K562 (cell line): ENCODE measurements around the gene PHLDB1. TPM values are rescaled to one million over a fixed set of nuclear protein-coding genes. Genes with fewer than 3 reads are reported as not detected.

ENCODE experiments used
- MAZ ChIP-seq, 2 experiments: fragments of 450-650 bp in 1 of 2; sonication (generic) in 1 of 2; formaldehyde crosslinking; IDR thresholded peaks in 1 of 2; conservative IDR thresholded peaks in 1 of 2; 2 replicates each; pipeline versions ENCODE4 v1.4.0 to v1.5.0; 2020; ENCODE audit warnings: mild to moderate bottlenecking in 1 of 2, missing genetic modification reagents in 1 of 2
- MYC ChIP-seq, 2 experiments: fragments of 250-450 bp in 1 of 2; sonication (Bioruptor Pico) in 1 of 2; IDR thresholded peaks; 2 replicates each; pipeline versions ENCODE4 v1.5.1 to v1.6.1; 2012 to 2021; ENCODE audit warnings: low read depth in 2 of 2, borderline replicate concordance in 1 of 2, improper control_type of control experiment in 1 of 2, low read length in 1 of 2, mild to moderate bottlenecking in 1 of 2, moderate library complexity in 1 of 2
- POLR2AphosphoS5 ChIP-seq: IDR thresholded peaks from 2 replicates; pipeline ENCODE4 v1.6.1; 2011; ENCODE audit warnings: mild to moderate bottlenecking, low read depth, low read length, moderate library complexity; ENCODE audit not compliant: control insufficient read depth, insufficient read depth
- PYGO2 ChIP-seq: fragments of 450-650 bp; IDR thresholded peaks from 2 replicates; pipeline ENCODE4 v1.6.1; 2016; ENCODE audit warnings: mild to moderate bottlenecking, missing genetic modification characterization, moderate library complexity, missing compliant biosample characterization
- TAF1 ChIP-seq: IDR thresholded peaks from 2 replicates; pipeline ENCODE4 v1.6.1; 2011; ENCODE audit warnings: mild to moderate bottlenecking, low read length, moderate library complexity; ENCODE audit not compliant: insufficient read depth, control insufficient read depth, severe bottlenecking; ENCODE audit errors: extremely low read depth
- ZNF764 ChIP-seq: fragments of 250-450 bp; sonication (Bioruptor Pico); IDR thresholded peaks from 2 replicates; pipeline ENCODE4 v1.4.0; 2020; ENCODE audit warnings: low read depth, mild to moderate bottlenecking, moderate library complexity
- polyA plus RNA-seq, 8 experiments: library from polyadenylated mRNA; depleted of rRNA in 4 of 8; stranded (reverse) in 5 of 8; unstranded in 3 of 8; fragments of >200 nt; fragmentation: Nextera tagmentation in 2 of 8; fragmentation: Illumina TruSeq in 1 of 8; extraction: Ambion mirVana in 2 of 8; extraction: Trizol in 1 of 8; gene quantifications; 2 replicates each; pipeline versions ENCODE4 v1.2.1 to v1.2.3, GENCODE V29; 2011 to 2014; ENCODE audit warnings: inconsistent platforms in 1 of 8, missing spikeins in 1 of 8
- total RNA-seq, 7 experiments: library from RNA; depleted of rRNA in 6 of 7; stranded (reverse); fragments of >200 nt in 6 of 7; fragmentation: Illumina TruSeq in 2 of 7; extraction: Trizol in 2 of 7; gene quantifications; 2 replicates each; pipeline versions ENCODE4 v1.2.1 to v1.2.3, GENCODE V29; 2011 to 2021; ENCODE audit warnings: low replicate concordance in 1 of 7
- TF ChIP-seq, protein P1 (sequence below), 2 experiments: fragments of 450-650 bp; IDR thresholded peaks; 2 replicates each; pipeline ENCODE4 v1.6.1; 2016; ENCODE audit warnings: mild to moderate bottlenecking in 2 of 2, borderline replicate concordance in 1 of 2, low read depth in 1 of 2, moderate library complexity in 1 of 2
- TF ChIP-seq, protein P2 (sequence below): fragments of 250-450 bp; sonication (Bioruptor Pico); IDR thresholded peaks from 2 replicates; pipeline ENCODE4 v1.5.0; 2021; ENCODE audit warnings: mild to moderate bottlenecking, borderline replicate concordance

The PHLDB1 gene
- total and polyA plus RNA-seq, 9 of the 15 experiments (the other 6 are each of a cell fraction or from before 2014, with no cell fraction given) = 2.0 to 28.7 (median 16.2) TPM

DNA sequence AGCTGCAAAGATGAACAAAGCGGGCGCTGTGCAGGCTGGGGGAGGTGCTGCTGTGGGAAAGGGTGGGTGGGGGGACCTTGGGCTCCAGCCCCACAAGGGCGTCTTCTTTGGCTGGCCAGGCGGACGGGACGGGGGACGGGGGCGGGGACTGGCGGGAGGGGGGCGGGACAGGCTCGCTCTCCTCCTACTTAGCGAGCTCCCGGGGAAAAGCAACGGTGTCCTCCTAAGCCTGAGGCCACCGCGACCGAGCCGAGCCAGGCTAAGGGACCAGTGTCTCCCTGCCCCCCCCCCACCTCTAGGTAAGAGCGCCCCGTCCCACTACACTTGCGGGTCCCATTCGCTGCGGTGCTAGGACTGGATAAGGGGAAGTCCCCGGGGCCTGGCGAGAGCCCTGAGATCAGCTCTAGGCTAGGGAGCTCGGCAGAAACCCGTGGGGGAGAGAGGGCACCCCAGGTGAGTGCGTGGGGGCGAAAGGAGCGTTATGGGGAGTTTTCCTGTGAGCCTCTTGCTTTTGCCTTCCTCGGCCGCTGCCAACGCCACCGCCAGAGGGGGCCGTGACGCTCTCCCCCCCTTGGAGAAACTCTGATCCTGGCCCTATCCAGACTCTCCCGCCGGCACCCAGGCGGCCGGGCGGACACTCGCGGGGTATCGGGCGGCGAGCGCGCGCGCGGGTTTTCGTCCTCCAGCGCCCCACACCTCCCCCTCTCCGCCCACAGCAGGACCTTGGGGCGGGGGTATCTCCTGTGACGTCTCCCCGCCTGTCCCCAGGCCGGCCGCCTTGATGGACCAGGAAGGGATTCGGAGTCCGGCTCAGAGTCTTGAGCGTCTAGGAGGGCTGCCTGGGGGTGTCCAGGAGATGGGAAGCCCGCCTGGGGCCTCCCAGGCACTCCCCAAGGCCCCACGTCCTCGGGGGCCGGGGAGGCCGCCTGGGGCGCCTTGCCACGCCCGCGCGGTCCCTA is at the start of gene PHLDB1 (continued):
- TF ChIP-seq, protein P1, sequence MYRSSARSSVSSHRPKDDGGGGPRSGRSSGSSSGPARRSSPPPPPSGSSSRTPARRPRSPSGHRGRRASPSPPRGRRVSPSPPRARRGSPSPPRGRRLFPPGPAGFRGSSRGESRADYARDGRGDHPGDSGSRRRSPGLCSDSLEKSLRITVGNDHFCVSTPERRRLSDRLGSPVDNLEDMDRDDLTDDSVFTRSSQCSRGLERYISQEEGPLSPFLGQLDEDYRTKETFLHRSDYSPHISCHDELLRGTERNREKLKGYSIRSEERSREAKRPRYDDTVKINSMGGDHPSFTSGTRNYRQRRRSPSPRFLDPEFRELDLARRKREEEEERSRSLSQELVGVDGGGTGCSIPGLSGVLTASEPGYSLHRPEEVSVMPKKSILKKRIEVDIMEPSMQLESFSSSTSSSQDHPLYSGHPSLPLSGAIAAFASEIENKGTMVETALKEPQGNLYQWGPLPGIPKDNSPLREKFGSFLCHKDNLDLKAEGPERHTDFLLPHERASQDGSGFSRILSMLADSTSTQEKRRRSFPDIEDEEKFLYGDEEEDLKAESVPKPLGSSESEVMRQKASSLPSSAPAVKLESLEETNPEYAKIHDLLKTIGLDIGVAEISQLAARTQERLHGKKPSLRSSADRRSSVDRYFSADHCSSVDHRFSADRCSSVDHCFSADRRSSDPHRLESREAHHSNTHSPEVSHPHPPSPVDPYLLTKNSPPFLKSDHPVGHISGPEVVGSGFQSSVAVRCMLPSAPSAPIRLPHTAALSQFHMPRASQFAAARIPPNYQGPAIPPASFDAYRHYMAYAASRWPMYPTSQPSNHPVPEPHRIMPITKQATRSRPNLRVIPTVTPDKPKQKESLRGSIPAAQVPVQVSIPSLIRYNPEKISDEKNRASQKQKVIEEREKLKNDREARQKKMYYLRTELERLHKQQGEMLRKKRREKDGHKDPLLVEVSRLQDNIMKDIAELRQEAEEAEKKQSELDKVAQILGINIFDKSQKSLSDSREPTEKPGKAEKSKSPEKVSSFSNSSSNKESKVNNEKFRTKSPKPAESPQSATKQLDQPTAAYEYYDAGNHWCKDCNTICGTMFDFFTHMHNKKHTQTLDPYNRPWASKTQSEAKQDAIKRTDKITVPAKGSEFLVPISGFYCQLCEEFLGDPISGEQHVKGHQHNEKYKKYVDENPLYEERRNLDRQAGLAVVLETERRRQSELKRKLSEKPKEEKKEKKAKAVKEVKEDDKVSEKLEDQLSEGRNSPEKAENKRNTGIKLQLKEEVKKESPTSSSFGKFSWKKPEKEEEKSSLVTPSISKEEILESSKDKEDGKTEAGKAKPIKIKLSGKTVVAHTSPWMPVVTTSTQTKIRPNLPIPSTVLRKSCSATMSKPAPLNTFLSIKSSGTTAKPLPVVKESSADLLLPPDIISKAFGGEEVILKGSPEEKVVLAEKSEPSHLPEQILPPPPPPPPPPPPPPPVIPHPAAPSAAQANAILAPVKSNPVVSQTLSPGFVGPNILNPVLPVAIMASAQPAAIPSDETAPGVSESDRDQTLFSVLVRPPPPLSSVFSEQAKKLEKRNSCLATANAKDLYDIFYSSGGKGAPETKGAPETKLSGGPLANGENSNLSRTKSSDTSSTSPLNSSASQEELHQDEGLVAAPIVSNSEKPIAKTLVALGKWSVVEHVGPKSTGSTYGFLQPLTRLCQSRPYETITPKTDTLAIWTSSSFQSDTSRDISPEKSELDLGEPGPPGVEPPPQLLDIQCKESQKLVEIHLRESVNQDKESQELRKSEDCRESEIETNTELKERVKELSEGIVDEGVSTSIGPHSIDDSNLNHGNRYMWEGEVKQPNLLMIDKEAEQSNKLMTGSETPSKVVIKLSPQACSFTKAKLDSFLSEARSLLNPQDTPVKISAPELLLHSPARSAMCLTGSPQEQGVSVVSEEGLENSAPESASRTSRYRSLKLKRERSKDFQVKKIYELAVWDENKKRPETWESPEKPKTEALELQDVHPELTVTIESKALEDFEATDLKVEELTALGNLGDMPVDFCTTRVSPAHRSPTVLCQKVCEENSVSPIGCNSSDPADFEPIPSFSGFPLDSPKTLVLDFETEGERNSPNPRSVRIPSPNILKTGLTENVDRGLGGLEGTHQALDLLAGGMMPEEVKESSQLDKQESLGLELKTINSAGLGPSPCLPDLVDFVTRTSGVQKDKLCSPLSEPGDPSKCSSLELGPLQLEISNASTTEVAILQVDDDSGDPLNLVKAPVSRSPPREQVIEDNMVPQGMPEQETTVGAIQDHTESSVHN (IDR thresholded peaks at IDR 0.05; ENCODE audit: borderline replicate concordance in 1 of 2, low read depth in 1 of 2) = no peak
- TF ChIP-seq POLR2AphosphoS5 (no peak; the same call in 1 of the 2 replicates), TAF1 (peak; percentile 57), ZNF764 (CRISPR knock-in tag) (no peak), MYC (IDR thresholded peaks at IDR 0.05; ENCODE audit: low read depth, low read length) (no peak), MYC (CRISPR knock-in tag; IDR thresholded peaks at IDR 0.05; ENCODE audit: borderline replicate concordance, low read depth) (peak; percentile 15; the same call in 1 of the 2 replicates), PYGO2 (tag) (no peak), MAZ (CRISPR knock-in tag; conservative IDR thresholded peaks at IDR 0.05 in 1 of 2, IDR thresholded peaks at IDR 0.05 in 1 of 2) (peak; percentile 12 to 77; a peak in 1 of 4 replicates)
- TF ChIP-seq, protein P2, sequence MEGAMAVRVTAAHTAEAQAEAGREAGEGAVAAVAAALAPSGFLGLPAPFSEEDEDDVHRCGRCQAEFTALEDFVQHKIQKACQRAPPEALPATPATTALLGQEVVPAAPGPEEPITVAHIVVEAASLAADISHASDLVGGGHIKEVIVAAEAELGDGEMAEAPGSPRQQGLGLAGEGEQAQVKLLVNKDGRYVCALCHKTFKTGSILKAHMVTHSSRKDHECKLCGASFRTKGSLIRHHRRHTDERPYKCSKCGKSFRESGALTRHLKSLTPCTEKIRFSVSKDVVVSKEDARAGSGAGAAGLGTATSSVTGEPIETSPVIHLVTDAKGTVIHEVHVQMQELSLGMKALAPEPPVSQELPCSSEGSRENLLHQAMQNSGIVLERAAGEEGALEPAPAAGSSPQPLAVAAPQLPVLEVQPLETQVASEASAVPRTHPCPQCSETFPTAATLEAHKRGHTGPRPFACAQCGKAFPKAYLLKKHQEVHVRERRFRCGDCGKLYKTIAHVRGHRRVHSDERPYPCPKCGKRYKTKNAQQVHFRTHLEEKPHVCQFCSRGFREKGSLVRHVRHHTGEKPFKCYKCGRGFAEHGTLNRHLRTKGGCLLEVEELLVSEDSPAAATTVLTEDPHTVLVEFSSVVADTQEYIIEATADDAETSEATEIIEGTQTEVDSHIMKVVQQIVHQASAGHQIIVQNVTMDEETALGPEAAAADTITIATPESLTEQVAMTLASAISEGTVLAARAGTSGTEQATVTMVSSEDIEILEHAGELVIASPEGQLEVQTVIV (CRISPR knock-in tag) = no peak
